HG02588 (cell line): ENCODE results near the gene TNFSF8.

ENCODE experiments used
- ATAC-seq: cut with Tn5 transposase; IDR thresholded peaks from one replicate; pipeline ENCODE4 v1.9.1; 2021; ENCODE audit warnings: mild to moderate bottlenecking, moderate library complexity; ENCODE audit not compliant: unreplicated experiment

The TNFSF8 gene

GRCh38 chr9:114937516-114937915 is 7.1 kb upstream of the TNFSF8 start:
- ATAC-seq, result no peak

DNA sequence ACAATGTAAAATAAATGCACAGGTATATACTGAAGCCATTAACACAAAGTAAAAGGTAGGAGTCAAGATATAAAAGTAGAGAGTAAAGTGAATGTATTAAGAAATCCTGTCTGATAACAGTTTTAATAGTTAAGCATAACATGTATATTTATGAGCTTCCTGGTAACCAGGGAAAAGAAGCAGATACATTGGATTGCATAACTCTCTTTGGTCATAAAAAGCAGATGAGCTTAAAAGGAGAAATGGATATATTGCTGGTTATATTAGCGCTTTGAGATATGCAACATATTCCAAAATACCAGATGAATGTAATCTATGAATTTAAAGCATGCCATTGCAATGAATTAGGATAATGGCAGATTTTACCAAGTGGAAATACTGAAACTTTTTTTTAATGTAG is 6.2 kb upstream of the TNFSF8 start:
- no peak for ATAC-seq

DNA sequence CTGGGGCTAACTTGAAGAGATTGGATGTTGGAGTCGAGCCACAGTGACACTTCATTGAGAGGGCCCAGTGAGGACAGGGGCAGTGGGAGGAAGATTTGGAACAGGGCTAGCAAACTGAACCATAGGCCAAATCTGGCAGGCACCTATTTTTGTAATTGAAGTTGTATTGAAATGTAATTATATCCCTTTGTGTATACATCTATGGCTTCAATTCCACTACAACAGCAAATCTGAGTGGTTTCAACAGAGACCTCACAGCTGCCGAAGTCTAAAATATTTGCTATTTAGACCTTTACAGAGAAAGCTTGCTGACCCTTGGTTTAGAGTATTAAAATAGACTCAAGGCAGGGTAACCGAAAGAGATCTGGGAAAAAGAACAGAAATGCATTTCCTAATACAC is 4.7 kb upstream of the TNFSF8 start:
- no peak for ATAC-seq

DNA sequence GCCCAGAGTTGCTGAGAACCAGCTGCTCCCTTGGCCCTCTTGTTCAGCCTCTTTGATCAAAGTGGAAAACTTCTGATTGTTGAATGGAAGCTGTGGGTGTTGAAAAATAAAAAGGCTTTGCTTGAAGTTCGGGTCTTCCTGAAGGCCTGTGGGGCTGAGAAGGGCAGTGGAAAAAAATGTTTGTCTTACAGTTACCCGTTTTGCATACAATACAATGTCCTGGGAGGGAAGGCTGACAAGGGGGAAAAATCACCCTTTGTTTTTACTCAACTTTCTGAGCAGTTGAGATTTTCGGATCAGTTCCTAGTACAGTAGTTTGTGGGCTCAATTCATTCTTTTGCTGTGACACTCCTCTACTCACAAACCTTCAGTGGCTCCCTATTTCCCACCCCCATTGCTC is 2.1 kb upstream of the TNFSF8 start:
- no peak for ATAC-seq

DNA sequence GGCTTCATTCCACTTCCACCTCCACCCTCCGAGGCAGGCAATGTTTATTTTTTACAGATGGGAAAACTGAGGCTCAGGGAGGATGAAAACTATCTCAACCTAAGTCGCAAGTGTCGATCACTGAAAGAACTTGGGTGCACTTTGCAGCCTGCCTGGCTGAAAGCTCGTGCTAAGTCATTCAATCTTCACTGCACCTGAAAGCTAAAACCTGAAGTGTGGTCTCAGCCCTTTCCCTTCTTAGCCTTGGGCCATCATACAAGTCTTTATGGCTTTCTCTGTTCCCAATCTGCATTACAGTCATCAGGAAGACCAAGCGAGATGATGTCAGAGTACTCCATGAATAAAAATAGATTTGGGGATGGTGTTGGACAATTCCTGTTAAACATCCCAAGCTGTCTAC is 1.0 kb upstream of the TNFSF8 start:
- ATAC-seq, result no peak

DNA sequence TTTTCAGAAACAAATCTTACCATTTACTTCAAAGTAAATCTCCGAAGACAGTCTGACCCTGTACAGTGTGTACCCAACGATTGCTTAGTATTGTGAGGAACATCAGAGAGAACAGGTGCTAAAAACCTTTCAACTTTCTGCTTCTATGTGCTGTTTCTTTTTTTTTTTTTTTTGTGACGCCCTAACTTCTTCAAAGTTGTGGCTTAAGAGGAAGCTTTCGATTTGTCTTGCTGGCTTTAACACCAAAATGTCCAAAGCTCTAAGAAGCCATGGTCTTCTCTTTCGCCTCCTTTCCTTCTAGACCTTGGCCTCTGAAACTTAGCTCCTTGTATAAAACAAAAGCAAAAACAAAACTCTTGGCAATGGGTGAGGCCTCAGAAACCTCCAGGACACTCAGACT is 1.2 kb downstream of the TNFSF8 start:
- no peak for ATAC-seq

GRCh38 chr9:114928671-114929070 is 1.7 kb downstream of the TNFSF8 start:
- no peak for ATAC-seq

DNA sequence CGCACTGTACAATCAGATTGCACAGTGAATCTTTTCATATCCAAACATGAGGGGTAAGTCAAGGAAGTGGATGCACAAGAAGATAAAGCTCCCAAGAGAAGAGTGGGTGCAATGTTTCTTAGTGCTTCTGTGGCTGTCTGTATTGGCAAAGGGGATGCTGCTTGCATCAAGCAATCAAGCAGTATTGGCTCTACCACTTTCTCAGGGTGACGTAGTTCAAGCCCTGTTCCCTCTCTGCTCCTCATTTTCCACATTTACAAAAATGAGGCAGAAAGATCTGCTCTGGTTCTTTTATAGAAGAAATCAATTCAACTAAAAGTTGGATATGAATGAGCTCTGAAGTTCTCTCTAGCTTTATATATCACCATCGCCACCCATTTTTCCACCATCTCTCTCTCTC is 2.3 kb downstream of the TNFSF8 start:
- ATAC-seq, result no peak

DNA sequence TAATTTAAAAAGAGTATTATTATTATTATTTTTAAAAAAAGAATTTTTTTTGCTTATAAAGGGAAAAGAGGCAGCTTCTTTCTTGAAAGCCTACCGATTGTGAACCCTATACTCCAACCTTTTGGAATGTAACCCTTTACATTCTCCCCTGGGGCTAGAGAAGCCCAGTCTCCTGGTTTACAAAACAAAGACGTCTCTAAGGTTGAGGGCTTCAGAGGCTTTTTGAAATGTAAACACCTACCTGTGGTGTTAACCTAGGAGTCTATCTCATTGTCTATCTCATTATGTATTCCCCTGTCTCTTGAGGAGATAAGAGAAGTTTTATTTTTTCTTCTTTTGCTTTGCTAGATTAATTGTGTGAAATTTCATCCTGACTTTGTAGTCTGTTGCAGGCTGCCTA is 4.7 kb downstream of the TNFSF8 start:
- ATAC-seq, result no peak

DNA sequence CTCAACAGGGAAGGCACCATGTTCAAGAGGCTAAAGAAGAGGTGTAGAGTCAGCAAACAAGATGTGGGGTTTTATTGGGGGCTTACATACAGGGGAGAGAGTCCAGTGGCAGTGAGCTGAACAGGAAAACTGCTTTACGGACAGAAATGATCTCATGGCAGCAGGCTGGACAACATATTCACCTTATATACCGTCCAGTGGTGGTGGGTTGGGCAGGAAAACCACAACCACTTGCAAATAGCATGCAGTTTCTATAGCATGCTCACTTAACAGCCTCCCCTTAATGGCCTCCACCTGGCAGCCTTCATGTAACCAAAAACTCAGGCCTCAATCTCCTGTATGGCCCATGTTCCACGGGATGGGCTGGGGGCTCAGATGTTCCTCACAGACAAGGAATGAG is 5.4 kb downstream of the TNFSF8 start:
- ATAC-seq, result no peak

GRCh38 chr9:114924327-114924726 is 6.1 kb downstream of the TNFSF8 start:
- no peak for ATAC-seq

GRCh38 chr9:114923918-114924317 is 6.5 kb downstream of the TNFSF8 start:
- no peak for ATAC-seq

DNA sequence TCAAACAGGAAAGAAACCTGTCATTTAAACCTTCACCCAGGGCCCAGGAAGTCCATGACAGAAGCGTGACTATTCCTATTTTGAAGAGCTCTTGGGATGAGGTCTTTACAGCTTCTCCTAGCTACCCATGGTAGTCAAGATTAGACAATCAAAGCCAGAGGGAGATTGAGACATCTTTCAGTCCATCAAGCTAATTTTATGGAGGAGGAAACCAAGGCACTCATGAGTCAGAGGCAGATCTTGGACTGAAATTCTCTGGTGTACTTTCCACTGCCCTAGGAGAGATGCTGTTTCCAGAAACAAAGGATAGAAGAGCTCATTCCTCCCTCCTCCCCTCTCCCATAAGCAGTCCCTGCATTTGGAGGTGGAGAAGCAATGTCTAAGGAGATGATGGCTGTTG is 9.2 kb downstream of the TNFSF8 start:
- ATAC-seq, result no peak

- ATAC-seq, result peak; percentile 59
These were observed 10.8 kb downstream of the TNFSF8 start for GRCh38 chr9:114919611-114920010.

DNA sequence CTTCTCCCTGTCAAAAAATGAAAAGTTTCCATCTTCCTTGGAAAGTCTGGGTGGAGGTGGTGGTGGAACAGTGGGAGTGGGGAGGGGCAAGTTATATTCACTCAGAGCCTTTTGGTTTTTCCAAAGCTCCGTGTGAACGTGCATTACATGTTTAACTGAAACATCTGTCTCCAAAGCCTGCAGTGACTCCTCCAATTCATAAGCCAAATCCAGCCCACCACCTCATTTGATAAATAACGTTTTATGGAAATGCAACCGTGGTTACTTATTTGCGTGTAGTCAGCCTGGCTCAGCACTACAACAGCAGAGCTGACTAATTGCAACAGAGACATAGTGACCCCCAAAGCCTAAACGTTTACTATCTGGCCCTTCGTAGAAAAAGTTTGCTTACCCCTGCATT is 13.9 kb downstream of the TNFSF8 start:
- no peak for ATAC-seq

DNA sequence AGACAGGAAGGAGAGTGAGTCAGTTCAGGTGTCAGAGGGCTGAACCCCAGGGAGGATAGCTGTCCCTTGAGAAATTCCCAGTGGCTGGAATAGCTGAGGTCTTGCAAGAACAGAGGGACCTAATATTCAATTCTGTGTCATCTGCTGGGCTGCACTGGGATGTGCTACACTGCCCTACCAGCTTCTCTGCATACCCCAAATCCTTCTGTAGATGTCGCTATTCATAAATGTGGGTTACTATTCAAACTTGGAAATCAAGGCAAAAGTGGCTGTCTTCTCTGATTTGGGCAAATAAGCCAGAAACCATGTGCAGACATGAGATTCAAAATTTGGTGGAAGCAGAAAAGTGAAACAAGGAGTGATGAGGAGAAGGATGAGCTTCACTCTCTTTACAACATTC is 16.3 kb downstream of the TNFSF8 start:
- no peak for ATAC-seq

DNA sequence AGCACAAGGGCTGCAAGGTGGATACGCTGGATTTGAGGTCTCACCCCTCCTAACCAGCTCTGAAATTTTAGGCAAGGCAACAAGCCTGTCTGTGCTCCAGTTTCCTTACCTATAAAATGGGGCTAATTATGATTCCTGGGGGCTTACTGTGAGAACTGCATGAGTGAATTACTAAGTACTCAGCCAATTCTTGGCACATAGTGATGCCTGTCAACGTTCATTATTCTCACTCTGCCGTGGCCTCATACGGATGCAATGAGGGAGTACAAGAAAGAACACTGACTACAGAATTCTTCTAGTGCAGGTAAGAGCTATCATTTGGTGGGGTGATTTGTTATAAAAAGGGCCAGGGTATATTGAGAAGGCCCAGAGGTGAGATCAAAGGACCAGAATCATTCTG is 16.7 kb downstream of the TNFSF8 start:
- ATAC-seq, result no peak

GRCh38 chr9:114913217-114913616 is 17.2 kb downstream of the TNFSF8 start:
- ATAC-seq, result no peak

GRCh38 chr9:114911167-114911821 is 19.1 kb downstream of the TNFSF8 start:
- no peak for ATAC-seq

GRCh38 chr9:114910541-114910940 is 19.9 kb downstream of the TNFSF8 start:
- ATAC-seq, result no peak

DNA sequence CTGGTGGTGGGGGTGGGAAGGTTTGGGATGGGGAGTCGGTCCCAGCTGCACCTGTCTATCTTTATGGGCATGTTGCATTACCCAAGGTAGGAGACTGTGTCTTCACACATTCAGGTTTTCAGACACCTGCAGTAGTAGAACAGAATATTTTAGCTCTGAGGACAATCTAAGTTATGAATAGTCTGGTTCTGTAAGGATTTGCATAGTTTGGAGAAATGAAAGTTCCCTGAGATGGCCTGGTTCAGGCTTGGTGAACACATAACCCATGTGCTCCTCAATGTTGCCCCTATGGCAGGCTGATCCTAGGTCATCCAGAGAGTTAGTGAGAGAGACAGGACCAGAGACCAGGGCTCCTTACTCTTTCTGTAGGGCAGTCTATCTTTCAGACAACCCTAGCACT is 20.7 kb downstream of the TNFSF8 start:
- ATAC-seq, result no peak

- no peak for ATAC-seq
These were observed 21.5 kb downstream of the TNFSF8 start for GRCh38 chr9:114908805-114909448.

- ATAC-seq, result peak; percentile 53
These were observed 22.2 kb downstream of the TNFSF8 start for GRCh38 chr9:114908104-114908622.
